GM18517 (cell line): ENCODE measurements around the gene CD302.
"Not testable (repeated sequence)": the region's sequence is repeated elsewhere in the genome, so short reads cannot be mapped to it uniquely, and the experiment has no call there.

Source experiments
- ATAC-seq: cut with Tn5 transposase; IDR thresholded peaks from one replicate; pipeline ENCODE4 v1.9.1; 2021; ENCODE audit warnings: mild to moderate bottlenecking, moderate library complexity; ENCODE audit not compliant: unreplicated experiment

CD302 gene

DNA sequence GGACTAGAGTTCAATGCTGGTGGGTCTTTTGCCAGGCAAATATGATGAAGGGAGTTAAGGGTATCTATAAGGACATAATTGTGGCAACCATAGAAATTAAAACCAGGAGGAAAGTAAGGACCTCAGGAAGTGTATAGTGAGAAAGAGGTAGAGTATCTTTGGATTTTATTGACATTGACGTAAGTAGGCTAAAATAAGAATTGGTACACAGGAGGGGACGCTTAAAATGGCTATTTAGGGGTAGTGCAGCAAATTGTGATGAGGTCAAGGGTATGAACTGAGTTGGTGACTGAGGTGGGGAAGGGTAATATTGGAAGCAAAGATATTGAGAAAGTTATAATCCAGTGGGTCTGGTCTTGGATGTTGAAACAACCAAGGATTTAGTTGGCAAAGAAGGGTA, 43.0 kb downstream of the CD302 start:
- no peak for ATAC-seq

DNA sequence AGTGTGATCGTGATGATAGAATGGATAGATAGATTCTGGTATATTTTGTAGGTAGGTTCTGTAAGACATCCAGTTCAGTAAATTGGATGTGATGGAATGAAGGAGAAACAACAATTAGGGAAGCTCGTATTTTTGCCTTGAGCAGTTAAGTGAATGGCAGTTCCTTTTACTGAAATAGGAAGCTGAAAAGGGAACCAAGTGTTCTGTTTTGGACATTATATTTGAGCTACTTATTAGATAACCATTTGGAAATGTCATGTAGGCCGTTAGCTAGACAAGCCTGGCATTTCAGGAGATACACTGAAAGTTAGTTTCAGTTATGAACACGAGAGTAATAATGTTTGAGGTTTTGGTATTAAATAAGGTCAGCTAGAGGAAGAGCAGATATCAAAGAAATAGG, 44.2 kb downstream of the CD302 start:
- ATAC-seq: no peak

DNA sequence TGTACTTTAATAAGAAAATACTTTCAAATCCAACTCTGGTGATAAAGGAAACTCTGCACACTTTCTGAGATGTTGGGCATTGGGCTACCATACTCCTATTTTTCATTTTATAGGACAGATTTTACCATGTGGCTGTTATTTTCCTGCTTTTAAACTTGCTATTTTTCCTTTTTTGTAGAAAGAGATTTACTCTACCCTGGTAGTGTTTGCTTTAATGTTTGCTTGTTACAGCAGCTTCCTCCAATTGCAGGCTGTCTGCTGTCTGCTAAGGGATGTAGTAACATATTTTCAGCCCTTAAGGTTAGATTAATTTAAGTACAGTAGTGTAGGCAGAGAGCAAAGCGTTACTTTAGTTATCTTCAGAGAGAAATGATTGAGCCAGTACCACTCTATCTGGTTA, 47.1 kb downstream of the CD302 start:
- ATAC-seq: no peak

DNA sequence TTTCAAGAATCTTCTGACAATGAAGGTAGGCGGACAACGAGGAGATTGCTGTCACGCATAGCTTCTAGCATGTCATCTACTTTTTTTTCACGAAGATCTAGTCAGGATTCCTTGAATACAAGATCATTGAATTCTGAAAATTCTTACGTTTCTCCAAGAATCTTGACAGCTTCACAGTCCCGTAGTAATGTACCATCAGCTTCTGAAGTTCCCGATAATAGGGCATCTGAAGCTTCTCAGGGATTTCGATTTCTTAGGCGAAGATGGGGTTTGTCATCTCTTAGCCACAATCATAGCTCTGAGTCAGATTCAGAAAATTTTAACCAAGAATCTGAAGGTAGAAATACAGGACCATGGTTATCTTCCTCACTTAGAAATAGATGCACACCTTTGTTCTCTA, 49.9 kb downstream of the CD302 start:
- ATAC-seq: no peak

DNA sequence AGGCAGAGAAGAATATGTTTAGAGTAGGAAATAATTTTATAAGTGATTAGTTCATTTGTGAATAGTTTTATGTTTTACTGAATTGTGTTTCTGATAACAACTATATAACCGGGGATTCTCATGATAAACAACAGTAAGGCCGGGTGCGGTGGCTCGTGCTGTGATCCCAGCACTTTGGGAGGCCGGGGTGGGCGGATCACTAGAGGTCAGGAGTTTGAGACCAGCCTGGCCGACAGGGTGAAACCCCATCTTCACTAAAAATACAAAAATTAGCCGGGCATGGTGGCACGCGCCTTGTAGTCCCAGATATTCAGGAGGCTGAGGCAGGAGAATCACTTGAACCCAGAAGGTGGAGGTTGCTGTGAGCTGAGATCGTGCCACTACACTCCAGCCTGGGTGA, 52.8 kb downstream of the CD302 start:
- ATAC-seq: not testable (repeated sequence)

DNA sequence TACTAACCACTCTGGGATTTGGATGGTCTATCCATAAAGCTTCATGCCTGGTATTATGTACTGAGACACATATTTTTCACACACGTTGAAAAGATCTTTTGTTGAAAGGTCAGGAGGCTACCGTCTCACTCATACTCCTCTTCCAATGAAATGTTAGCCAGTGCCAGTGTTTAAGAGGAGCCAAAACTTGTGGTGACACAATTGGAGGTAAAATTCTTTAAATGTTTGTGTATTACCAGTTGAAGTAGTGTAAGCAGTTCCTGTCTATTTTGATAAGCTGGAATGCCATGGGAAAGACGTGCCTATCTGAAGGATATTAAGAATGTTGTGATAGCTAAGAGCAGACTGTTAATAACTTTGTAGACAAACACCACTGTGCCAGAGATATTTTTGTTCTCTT, 53.6 kb downstream of the CD302 start:
- ATAC-seq: no peak

DNA sequence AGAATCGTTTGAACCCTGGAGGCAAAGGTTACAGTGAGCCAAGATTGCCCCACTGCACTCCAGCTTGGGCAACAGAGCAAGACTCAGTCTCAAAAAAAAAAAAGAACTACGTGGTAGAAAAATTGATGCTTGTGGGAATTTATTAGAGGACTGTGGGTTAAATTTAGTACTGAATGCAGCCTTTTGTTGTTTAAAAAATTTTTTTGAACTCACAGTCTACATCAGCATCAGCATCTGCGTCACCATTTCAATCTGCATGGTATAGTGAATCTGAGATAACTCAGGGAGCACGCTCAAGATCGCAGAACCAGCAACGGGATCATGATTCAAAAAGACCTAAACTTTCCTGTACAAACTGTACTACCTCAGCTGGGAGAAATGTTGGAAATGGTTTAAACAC, 55.2 kb downstream of the CD302 start:
- ATAC-seq: no peak

DNA sequence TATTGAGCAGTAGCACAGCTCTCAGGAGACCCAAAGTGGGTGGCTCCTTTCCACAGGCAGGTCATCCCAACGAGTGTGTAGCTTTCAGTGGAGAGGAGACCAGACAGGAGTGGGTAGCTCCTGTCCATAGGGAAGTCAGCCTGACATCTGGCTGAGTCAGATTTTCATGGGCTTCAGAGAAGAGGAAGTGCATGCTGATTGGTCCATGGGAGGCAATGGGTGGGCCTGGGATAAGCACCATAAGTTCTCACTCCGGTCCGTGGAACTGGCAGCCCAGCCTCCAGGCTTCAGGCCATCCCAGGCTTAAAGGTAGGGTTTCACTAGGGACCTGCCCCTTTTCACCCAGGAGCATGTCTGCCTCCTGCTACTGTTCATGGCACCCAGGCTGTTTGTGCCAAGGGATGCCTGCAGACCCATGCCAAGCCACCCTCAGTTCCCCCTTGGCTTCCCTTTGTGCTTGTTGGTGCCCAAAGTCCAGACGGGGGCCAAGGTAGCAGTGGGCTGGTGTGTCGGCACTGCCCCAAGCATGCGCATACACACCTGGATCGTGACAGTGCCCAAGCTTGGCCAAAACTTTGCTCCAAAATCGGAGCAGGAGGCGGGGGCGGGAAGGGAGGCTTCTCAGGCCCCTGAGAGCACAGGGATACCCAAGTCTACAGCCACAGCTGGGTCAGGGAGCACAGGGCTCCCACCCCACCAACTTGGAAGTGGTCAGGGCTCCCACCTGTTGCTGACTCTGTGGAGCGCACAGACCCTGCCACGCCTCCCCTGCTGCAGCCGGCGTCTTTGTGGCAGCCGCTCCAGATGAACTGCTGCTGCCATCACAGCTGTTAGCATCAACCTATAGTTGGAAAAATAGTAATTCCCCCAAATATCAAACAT, 59.3 kb downstream of the CD302 start:
- no peak for ATAC-seq

DNA sequence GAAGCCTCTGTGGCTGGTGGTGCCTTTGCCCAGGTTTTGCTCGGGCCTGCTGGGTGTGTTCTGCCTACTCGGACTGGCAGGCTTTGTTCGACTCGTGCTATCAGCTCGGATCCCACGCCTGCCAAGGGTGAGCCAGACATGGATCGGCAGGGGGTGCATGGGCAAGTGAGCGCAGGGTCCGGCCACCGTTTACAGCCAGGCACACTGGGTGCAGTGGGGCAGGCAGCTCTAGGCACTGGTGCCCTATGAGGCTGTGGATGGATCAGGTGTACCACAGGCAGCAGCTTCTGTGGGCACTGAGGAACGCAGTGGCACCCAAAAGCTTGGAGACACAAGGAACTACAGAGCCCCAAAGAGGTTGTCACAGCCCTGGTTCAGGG, 60.1 kb downstream of the CD302 start:
- ATAC-seq: no peak

DNA sequence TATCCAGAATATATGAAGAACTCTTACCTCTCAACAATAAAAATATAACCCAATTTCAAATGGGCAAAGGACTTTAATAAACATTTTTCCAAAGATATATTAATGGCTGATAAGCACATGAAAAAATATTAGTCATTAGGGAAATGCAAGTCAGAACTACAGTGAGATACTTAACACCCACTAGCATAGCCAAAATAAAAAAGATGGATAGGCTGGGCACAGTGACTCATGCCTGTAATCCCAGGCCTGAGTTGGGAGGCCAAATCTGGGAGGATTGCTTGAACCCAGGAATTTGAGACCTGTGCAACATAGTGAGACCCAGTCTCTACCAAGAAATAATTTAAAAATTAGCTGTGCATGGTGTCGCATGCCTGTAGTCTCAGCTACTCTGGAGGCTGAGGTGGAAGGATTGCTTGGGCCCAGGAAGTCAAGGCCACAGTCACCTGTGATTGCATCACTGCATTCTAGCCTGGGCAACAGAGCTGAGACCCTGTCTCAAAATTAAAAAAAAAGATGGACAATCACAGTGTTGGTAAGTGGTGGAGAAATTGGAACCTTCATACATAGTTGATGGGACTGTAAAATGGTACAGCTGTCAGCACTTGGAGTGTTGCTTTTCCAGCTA, 60.6 kb downstream of the CD302 start:
- ATAC-seq: no peak

DNA sequence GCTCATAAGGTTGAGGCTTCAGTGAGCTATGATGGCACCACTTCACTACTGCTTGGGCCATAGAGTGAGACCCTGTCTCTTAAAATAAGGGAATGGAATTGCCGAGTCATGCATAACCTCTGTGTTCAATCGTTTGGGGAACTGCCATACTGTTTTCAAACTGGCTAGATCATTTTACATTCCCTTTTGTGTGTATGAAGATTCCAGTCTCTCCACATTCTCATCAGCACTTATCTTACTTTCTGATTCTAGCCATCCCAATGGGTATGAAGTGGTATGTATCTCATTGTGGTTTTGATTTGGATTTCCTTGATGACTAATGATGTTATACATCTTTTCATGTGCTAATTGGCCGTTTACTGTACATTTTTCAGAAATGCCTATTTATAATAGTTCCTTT, 62.0 kb downstream of the CD302 start:
- ATAC-seq: no peak

DNA sequence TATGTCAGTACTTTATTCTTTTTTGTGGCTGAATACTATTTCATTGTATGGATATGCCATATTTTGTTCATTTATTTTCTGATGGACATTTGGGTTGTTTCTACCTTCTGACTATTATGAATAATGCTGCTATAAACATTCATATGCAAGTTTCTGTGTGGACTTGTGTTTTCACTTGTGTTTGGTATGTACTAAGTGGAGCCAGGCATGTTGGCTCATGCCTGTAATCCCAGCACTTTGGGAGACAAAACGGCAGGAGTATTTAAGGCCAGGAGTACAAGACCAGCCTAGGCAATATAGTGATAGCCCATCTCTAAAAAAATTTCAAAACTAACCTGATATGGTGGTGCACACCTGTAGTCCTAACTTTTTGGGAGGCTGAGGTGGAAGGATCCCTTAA, 62.4 kb downstream of the CD302 start:
- no peak for ATAC-seq

DNA sequence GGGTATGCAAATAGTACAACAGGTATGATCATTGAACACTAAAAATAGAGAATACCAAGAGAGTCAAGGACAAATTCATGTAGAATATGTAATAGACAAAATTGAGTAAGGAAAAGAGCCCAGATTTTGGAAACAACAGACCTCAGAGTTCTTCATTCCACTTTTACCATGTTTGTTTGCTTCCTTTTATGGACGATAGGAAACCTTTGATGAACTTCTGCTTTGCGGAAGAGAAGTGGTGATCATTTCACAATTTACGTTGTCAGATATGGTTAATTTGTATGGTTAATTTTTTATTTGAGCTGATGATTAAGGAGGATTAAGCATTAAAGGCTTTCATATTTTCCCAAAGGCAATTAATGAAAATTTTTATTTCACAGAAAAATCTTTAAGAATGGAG, 69.4 kb downstream of the CD302 start:
- no peak for ATAC-seq

DNA sequence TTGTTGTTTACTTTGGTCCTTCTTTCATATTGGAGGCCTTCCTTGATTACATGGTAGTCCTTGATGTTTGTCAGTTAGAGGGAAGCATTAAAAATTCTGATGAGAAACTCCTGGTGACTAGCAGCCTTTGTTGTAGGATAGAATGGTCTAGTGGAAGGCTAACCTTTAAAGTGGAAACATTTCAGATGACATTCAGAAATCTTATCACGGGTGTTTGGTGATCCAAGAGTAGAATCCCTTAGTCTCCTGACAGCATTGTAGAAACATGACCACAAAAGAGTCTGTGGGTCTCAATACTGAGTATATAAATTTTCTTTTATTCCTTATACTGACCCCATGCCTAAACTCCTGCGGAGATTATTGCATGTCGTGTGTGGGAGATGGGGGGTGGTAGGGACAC, 72.3 kb downstream of the CD302 start:
- ATAC-seq: no peak

DNA sequence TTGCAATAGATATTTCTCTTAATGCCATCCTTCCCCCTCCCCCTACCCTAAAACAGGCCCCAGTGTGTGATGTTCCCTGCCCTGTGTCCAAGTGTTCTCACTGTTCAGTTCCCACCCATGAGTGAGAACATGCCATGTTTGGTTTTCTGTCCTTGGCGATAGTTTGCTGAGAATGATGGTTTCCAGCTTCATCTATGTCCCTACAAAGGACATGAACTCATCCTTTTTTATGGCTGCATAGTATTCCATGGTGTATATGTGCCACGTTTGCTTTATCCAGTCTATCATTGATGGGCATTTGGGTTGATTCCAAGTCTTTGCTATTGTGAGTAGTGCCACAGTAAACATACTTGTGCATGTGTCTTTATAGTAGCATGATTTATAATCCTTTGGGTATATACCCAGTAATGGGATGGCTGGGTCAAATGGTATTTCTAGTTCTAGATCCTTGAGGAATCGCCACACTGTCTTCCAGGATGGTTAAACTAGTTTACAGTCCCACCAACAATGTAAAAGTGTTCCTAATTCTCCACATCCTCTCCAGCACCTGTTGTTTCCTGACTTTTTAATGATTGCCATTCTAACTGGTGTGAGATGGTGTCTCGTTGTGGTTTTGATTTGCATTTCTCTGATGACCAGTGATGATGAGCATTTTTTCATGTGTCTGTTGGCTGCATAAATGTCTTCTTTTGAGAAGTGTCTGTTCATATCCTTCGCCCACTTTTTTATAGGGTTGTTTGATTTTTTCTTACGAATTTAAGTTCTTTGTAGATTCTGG, 73.0 kb downstream of the CD302 start:
- not testable (repeated sequence) for ATAC-seq

DNA sequence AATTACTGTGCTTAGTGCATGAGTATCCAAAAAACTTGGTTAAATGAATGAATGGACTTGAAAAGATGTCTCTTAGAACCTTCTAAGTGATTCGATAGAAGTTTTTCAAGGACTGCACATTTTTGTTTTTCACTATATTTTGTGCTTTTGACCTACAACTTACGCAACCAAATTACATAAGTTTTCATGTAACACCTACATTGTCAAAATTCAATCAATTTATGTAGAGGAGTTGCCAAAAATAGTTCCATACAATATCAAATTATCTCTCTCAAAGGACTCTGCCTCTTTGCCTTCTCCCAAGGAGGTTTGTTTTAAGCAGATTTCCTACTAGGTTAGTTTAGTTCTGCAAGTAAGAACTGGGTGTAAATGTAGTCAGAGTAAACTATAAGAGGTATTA, 75.4 kb downstream of the CD302 start:
- no peak for ATAC-seq

DNA sequence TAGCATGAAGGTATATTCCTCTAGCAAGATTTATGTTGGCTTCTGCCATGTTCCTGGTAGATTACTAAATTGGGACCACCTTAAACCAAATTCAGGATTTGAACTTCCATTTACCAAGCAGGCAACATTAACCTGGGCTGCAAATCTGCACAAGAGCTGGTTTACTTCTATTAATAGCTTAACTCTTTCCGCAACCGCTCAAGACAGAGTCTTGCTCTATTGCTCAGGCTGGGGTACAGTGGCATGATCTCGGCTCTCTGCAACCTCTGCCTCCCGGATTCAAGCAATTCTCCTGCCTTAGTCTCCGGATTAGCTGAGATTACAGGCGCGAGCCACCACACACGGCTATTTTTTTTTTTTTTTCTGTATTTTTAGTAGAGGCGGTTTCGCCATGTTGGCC, 77.3 kb downstream of the CD302 start:
- no peak for ATAC-seq
